Panc1 (cell line): ENCODE data around the gene ALDOA. TPM values are rescaled to one million over a fixed set of nuclear protein-coding genes. Genes with fewer than 3 reads are reported as not detected.

ENCODE experiments used
- ATAC-seq: fragments of 200-7000 bp; cut with Tn5 transposase; 2 replicates; pipeline ENCODE4 v1.9.1; 2020; ENCODE audit warnings: mild to moderate bottlenecking, moderate library complexity
- BruUV-seq: library from RNA; stranded (reverse); fragments of 400-500 nt; replicated peaks from 2 replicates; lab custom pipeline; 2021; lab: Mats Ljungman, UMichigan
- CTCF ChIA-PET: fragments of 300-600 bp; sonication (Branson Sonifier 250); formaldehyde crosslinking; loops from one replicate; lab custom pipeline; 2022; ENCODE audit warnings: antibody characterized with exemption; lab: Charles Lee
- POLR2A ChIA-PET: fragments of 300-600 bp; sonication (Branson Sonifier 250); formaldehyde crosslinking; loops from one replicate; lab custom pipeline; 2022; ENCODE audit warnings: antibody characterized with exemption; lab: Charles Lee
- DNase-seq: peaks from one replicate; pipeline ENCODE4 v3.0.0-alpha.2; 2010; ENCODE audit warnings: low read depth, low spot score
- H3K27ac ChIP-seq: 2 replicates; pipeline ENCODE4 v1.5.1; 2011; ENCODE audit warnings: mild to moderate bottlenecking, low read length, inconsistent platforms
- H3K27me3 ChIP-seq: fragments of 200-500 bp; sonication (Bioruptor generic); 2 replicates; pipeline ENCODE4 v1.6.0; 2014; ENCODE audit warnings: low read length, inconsistent platforms; ENCODE audit not compliant: control insufficient read depth, insufficient read depth
- H3K36me3 ChIP-seq: fragments of 200-500 bp; sonication (Bioruptor generic); 2 replicates; pipeline ENCODE4 v1.5.1; 2014; ENCODE audit warnings: inconsistent platforms, mild to moderate bottlenecking, low read length, moderate library complexity; ENCODE audit not compliant: control insufficient read depth, insufficient read depth
- H3K4me1 ChIP-seq: 2 replicates; pipeline ENCODE4 v1.5.1; 2011; ENCODE audit warnings: inconsistent platforms, mild to moderate bottlenecking, low read length, moderate library complexity; ENCODE audit not compliant: control insufficient read depth, insufficient read depth
- H3K4me3 ChIP-seq, 2 experiments: 2 replicates each; pipeline ENCODE4 v1.5.1; 2011 to 2012; ENCODE audit warnings: low read depth in 2 of 2, low read length in 2 of 2, mild to moderate bottlenecking in 2 of 2, inconsistent platforms in 1 of 2, moderate library complexity in 1 of 2
- H3K9me3 ChIP-seq: fragments of 200-500 bp; sonication (Bioruptor generic); 2 replicates; pipeline ENCODE4 v1.5.1; 2014; ENCODE audit warnings: low read depth, mild to moderate bottlenecking, inconsistent platforms, low read length, moderate library complexity; ENCODE audit not compliant: control insufficient read depth, insufficient read depth
- POLR2AphosphoS5 ChIP-seq: IDR thresholded peaks from 2 replicates; pipeline ENCODE4 v1.6.1; 2012; ENCODE audit warnings: mild to moderate bottlenecking, low read depth, low read length, moderate library complexity
- SIN3A ChIP-seq: IDR thresholded peaks from 2 replicates; pipeline ENCODE4 v1.6.1; 2012; ENCODE audit warnings: low read depth, mild to moderate bottlenecking, low read length, moderate library complexity, borderline replicate concordance; ENCODE audit not compliant: insufficient read depth
- TCF7L2 ChIP-seq: IDR thresholded peaks from 2 replicates; pipeline ENCODE4 v1.6.1; 2011; ENCODE audit warnings: mild to moderate bottlenecking, low read depth, low read length, inconsistent platforms
- in situ Hi-C: cut with HindIII; loops from 2 replicates; pipeline ENCODE4 v1.10.0; 2016; ENCODE audit warnings: low sequenced_read_pairs, low pct_unique_long_range_greater_than_20kb
- intact Hi-C: fragments of 100-400 bp; cut with micrococcal nuclease; formaldehyde crosslinking; loops from one replicate; pipeline ENCODE4 v1.10.0; 2022; ENCODE audit not compliant: unreplicated experiment
- total RNA-seq: library from RNA; stranded (reverse); gene quantifications from one replicate; pipeline ENCODE4 v1.2.1, GENCODE V29; 2021; ENCODE audit not compliant: unreplicated experiment
- TF ChIP-seq, protein P1 (sequence below), 2 experiments: IDR thresholded peaks; 2 replicates each; pipeline ENCODE4 v1.6.1; 2011 to 2012; ENCODE audit warnings: low read depth in 2 of 2, control low read depth in 1 of 2, low read length in 1 of 2, mild to moderate bottlenecking in 1 of 2, moderate library complexity in 1 of 2; ENCODE audit not compliant: insufficient read depth in 1 of 2
- TF ChIP-seq, protein P2 (sequence below): fragments of 450-650 bp; IDR thresholded peaks from 2 replicates; pipeline ENCODE4 v1.5.1; 2017; ENCODE audit warnings: mild to moderate bottlenecking

The ALDOA gene
- total RNA-seq, 1 experiment from 2014 or later: 2,516 TPM

GRCh38 chr16:30025574-30025973, 40.0 kb upstream of the ALDOA start:
- POLR2A ChIA-PET: interaction anchor here (0.5 kb wide), 1 partner anchor 903 kb away, joined by 6 read pairs; no protein-coding TSS in a partner anchor
- TF ChIP-seq, protein P1, sequence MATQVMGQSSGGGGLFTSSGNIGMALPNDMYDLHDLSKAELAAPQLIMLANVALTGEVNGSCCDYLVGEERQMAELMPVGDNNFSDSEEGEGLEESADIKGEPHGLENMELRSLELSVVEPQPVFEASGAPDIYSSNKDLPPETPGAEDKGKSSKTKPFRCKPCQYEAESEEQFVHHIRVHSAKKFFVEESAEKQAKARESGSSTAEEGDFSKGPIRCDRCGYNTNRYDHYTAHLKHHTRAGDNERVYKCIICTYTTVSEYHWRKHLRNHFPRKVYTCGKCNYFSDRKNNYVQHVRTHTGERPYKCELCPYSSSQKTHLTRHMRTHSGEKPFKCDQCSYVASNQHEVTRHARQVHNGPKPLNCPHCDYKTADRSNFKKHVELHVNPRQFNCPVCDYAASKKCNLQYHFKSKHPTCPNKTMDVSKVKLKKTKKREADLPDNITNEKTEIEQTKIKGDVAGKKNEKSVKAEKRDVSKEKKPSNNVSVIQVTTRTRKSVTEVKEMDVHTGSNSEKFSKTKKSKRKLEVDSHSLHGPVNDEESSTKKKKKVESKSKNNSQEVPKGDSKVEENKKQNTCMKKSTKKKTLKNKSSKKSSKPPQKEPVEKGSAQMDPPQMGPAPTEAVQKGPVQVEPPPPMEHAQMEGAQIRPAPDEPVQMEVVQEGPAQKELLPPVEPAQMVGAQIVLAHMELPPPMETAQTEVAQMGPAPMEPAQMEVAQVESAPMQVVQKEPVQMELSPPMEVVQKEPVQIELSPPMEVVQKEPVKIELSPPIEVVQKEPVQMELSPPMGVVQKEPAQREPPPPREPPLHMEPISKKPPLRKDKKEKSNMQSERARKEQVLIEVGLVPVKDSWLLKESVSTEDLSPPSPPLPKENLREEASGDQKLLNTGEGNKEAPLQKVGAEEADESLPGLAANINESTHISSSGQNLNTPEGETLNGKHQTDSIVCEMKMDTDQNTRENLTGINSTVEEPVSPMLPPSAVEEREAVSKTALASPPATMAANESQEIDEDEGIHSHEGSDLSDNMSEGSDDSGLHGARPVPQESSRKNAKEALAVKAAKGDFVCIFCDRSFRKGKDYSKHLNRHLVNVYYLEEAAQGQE (IDR thresholded peaks at IDR 0.05; ENCODE audit: insufficient read depth in 1 of 2, low read depth in 2 of 2, low read length in 1 of 2): no peak
- no peak for TF ChIP-seq POLR2AphosphoS5
- TF ChIP-seq, protein P2, sequence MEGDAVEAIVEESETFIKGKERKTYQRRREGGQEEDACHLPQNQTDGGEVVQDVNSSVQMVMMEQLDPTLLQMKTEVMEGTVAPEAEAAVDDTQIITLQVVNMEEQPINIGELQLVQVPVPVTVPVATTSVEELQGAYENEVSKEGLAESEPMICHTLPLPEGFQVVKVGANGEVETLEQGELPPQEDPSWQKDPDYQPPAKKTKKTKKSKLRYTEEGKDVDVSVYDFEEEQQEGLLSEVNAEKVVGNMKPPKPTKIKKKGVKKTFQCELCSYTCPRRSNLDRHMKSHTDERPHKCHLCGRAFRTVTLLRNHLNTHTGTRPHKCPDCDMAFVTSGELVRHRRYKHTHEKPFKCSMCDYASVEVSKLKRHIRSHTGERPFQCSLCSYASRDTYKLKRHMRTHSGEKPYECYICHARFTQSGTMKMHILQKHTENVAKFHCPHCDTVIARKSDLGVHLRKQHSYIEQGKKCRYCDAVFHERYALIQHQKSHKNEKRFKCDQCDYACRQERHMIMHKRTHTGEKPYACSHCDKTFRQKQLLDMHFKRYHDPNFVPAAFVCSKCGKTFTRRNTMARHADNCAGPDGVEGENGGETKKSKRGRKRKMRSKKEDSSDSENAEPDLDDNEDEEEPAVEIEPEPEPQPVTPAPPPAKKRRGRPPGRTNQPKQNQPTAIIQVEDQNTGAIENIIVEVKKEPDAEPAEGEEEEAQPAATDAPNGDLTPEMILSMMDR: no peak
- no peak for TF ChIP-seq TCF7L2
- no peak for TF ChIP-seq SIN3A

GRCh38 chr16:30026449-30026848, 39.1 kb upstream of the ALDOA start:
- H3K4me3 ChIP-seq: no peak overlapping the region
- no peaks in the 10 kb centered on the region for H3K27me3 ChIP-seq
- peaks cover 2% of the 10 kb centered on the region for H3K4me1 ChIP-seq
- DNase-seq (no peak), ATAC-seq (no peak)
- ChIA-PET CTCF (interaction anchor here (0.6 kb wide), 1 partner anchor 53 kb away, joined by 5 read pairs; the partner anchor contains the start of gene TAOK2), POLR2A (no interaction called here)
- no peak overlapping the region for H3K27ac ChIP-seq
- no peaks in the 10 kb centered on the region for H3K36me3 ChIP-seq
- intact Hi-C loops (loop anchor here (5.0 to 10.0 kb wide), 2 partner anchors 112 to 334 kb away; no protein-coding TSS in a partner anchor), in situ Hi-C loops (no loop called here)
- no peak for TF ChIP-seq POLR2AphosphoS5
- no peak for TF ChIP-seq TCF7L2
- TF ChIP-seq, protein P1 (IDR thresholded peaks at IDR 0.05; ENCODE audit: insufficient read depth in 1 of 2, low read depth in 2 of 2, low read length in 1 of 2): no peak
- TF ChIP-seq SIN3A: no peak
- TF ChIP-seq, protein P2: no peak
- BruUV-seq: no TSS peak
- H3K9me3 ChIP-seq: no peaks in the 10 kb centered on the region

More at GRCh38 chr16:30025574-30025973, 40.0 kb upstream of the ALDOA start:
- intact Hi-C loops (loop anchor here (5.0 to 10.0 kb wide), 2 partner anchors 111 to 333 kb away; no protein-coding TSS in a partner anchor), in situ Hi-C loops (no loop called here)
- H3K4me1 ChIP-seq: no peaks in the 10 kb centered on the region; the same call in 1 of the 2 replicates
- no peak overlapping the region for H3K4me3 ChIP-seq
- no peaks in the 10 kb centered on the region for H3K9me3 ChIP-seq
- BruUV-seq: no TSS peak
- H3K27ac ChIP-seq: no peak overlapping the region
- ATAC-seq: no peak
- no peaks in the 10 kb centered on the region for H3K27me3 ChIP-seq
- no peak for DNase-seq
- H3K36me3 ChIP-seq: no peaks in the 10 kb centered on the region
- CTCF ChIA-PET: no interaction called here
